ENCODE results near the gene FHL1. TPM values are rescaled to one million over a fixed set of nuclear protein-coding genes. Genes with fewer than 3 reads are reported as not detected.

Gene FHL1
- total RNA-seq, 1 experiment from 2014 or later = 0.73 TPM

- no peaks in the 10 kb centered on the region for H3K27me3 Mint-ChIP-seq (ENCODE audit: unreplicated experiment)
- H3K36me3 Mint-ChIP-seq (ENCODE audit: insufficient read depth, unreplicated experiment) = no peaks in the 10 kb centered on the region
- H3K4me3 Mint-ChIP-seq (ENCODE audit: low read depth, unreplicated experiment) = no peak overlapping the region
- CTCF ChIA-PET = no interaction called here
- H3K9me3 Mint-ChIP-seq (ENCODE audit: low read depth, unreplicated experiment) = no peaks in the 10 kb centered on the region
- BruUV-seq (replicated peaks) = no TSS peak
- TF ChIP-seq CTCF (IDR thresholded peaks at IDR 0.05; ENCODE audit: unreplicated experiment) = no peak
- no peaks in the 10 kb centered on the region for H3K4me1 Mint-ChIP-seq (ENCODE audit: low read depth, unreplicated experiment)
- no peak for DNase-seq
- intact Hi-C loops (cut with micrococcal nuclease; ENCODE audit: unreplicated experiment) = no loop called here
- no peak overlapping the region for H3K27ac Mint-ChIP-seq (ENCODE audit: unreplicated experiment)
Observed at GRCh38 chrX:136112286-136112685, 35.0 kb upstream of the FHL1 start.

- Mint-ChIP-seq H3K27me3 (ENCODE audit: unreplicated experiment) (no peaks in the 10 kb centered on the region), H3K9me3 (ENCODE audit: low read depth, unreplicated experiment) (no peaks in the 10 kb centered on the region), H3K4me3 (ENCODE audit: low read depth, unreplicated experiment) (no peak overlapping the region), H3K36me3 (ENCODE audit: insufficient read depth, unreplicated experiment) (no peaks in the 10 kb centered on the region), H3K4me1 (ENCODE audit: low read depth, unreplicated experiment) (no peaks in the 10 kb centered on the region), H3K27ac (ENCODE audit: unreplicated experiment) (no peak overlapping the region)
- no peak for TF ChIP-seq CTCF (IDR thresholded peaks at IDR 0.05; ENCODE audit: unreplicated experiment)
- no peak for DNase-seq
- intact Hi-C loops (cut with micrococcal nuclease; ENCODE audit: unreplicated experiment) = no loop called here
- CTCF ChIA-PET = no interaction called here
- BruUV-seq (replicated peaks) = no TSS peak
Observed at GRCh38 chrX:136112778-136113177, 34.6 kb upstream of the FHL1 start.

GRCh38 chrX:136115126-136115903 is 32.0 kb upstream of the FHL1 start:
- peaks cover 3% of the 10 kb centered on the region for H3K9me3 Mint-ChIP-seq (ENCODE audit: low read depth, unreplicated experiment)
- H3K36me3 Mint-ChIP-seq (ENCODE audit: insufficient read depth, unreplicated experiment) = no peaks in the 10 kb centered on the region
- H3K27ac Mint-ChIP-seq (ENCODE audit: unreplicated experiment) = no peak overlapping the region
- TF ChIP-seq CTCF (IDR thresholded peaks at IDR 0.05; ENCODE audit: unreplicated experiment) = no peak
- no TSS peak for BruUV-seq (replicated peaks)
- no peak for DNase-seq
- H3K4me1 Mint-ChIP-seq (ENCODE audit: low read depth, unreplicated experiment) = no peaks in the 10 kb centered on the region
- H3K4me3 Mint-ChIP-seq (ENCODE audit: low read depth, unreplicated experiment) = no peak overlapping the region
- no peaks in the 10 kb centered on the region for H3K27me3 Mint-ChIP-seq (ENCODE audit: unreplicated experiment)
- intact Hi-C loops (cut with micrococcal nuclease; ENCODE audit: unreplicated experiment) = no loop called here
- CTCF ChIA-PET = no interaction called here

- intact Hi-C loops (cut with micrococcal nuclease; ENCODE audit: unreplicated experiment) = no loop called here
- no TSS peak for BruUV-seq (replicated peaks)
- Mint-ChIP-seq H3K4me3 (ENCODE audit: low read depth, unreplicated experiment) (no peak overlapping the region), H3K27me3 (ENCODE audit: unreplicated experiment) (no peaks in the 10 kb centered on the region), H3K27ac (ENCODE audit: unreplicated experiment) (no peak overlapping the region), H3K36me3 (ENCODE audit: insufficient read depth, unreplicated experiment) (no peaks in the 10 kb centered on the region), H3K4me1 (ENCODE audit: low read depth, unreplicated experiment) (no peaks in the 10 kb centered on the region), H3K9me3 (ENCODE audit: low read depth, unreplicated experiment) (peaks cover 4% of the 10 kb centered on the region)
- CTCF ChIA-PET = no interaction called here
- TF ChIP-seq CTCF (IDR thresholded peaks at IDR 0.05; ENCODE audit: unreplicated experiment) = no peak
- DNase-seq = no peak
Observed at GRCh38 chrX:136115904-136116297, 31.4 kb upstream of the FHL1 start.
